GM19238 (cell line): ENCODE measurements around the gene RELN.

Source experiments
- DNase-seq: peaks from one replicate; pipeline ENCODE4 v3.0.0; 2011; ENCODE audit warnings: low spot score; ENCODE audit not compliant: insufficient read length

Gene RELN

DNA sequence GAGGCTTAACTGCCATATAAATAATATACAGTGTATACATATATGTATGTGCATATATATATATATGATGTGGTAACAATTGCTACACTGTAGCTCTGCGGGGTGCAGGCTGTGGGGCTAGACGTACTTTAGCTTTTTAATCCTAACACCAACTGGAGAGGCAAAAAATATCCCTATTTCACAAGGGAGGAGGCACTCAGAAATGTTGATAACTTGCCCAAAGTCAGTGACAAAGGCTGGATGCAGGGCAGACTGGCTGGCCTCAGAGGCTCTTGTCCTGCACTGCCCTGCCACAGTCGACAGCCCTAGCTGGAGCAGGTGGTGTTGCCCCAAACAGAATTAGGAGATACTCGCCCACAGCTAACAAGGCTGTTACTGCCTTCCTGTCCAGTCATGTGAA lies 1.5 kb upstream of the RELN start:
- no peak for DNase-seq

DNA sequence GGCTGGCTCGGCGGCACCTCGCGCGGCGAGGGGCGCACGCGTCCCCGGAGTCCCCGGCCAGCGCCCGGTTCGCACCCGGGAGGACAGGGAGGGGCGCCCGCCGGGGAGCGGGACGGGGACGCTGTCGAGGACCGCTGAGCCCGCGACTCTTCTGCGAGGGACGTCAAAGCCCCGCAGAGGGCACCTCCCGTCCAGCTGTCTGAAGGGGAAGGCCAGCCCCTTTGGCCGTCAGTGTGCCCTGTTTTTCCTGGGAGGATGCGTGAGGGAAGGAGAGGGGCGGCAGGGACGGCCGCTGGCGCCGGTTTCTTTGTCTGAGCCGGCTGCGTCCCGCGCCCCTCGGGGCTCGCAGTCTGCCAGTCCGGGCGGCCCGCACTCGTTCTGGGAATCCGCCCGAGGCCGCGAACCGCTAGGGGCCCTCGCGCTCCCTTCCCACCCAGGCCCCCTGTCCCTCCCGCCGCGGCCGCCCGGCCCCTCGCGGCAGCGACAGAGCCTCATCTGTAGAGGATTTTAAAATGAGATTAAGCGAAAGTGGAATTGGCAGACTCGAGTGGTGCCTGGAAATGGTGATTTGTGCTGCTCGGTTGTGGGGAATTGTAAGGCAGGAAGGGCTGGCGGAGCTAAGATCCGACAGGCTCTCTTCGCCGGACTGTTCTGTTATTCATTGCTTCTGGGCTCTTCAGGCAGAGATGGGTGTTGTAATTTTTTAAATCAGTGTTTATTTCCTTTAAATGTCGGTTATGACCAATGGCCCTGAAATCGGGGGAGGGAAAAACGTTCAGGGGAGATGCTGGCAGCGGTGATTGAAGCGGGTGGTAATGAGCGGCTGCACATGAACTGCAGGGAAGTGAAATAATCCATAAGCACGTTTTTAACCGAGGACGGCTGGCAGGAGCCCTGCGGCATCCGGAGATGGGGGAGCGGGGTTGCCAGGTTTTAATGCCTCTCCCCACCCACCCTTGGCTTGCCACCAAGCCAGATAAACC lies 618 bp upstream of the RELN start:
- no peak for DNase-seq

DNA sequence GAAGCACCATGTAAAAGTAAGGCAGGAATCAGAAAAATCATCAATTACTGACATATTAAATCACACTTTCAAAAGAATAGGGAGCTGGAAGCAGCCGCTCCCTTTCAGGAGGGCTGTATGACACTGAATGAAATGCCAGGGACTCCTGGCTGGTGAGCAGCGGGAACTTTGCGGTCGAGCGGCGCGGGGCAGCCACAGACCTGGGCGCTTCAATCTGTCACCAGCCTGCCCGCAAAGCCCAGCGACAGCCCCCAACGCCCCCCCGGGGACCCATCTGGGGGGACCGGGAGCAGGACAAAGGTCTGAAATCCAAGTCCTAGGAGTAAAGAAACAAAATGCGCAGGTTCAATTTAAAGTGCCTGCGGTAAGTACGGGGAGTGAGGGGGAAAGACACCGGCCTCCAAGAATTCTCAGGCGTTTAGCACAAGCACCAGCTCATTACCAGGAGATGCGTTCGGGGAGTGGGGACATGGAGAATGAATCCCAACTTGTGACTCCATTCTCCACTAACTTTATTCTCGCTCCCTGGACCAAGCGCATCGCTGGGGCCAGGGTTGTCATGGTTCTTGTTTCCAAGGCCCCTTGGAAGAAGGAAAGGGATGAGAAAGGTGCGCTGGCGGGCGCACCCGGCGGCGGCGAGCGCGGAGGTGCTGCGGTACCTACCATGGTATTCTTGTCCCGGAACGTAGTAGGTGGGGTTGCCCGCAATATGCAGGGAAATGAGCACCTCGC lies 824 bp downstream of the RELN start:
- no peak for DNase-seq

DNA sequence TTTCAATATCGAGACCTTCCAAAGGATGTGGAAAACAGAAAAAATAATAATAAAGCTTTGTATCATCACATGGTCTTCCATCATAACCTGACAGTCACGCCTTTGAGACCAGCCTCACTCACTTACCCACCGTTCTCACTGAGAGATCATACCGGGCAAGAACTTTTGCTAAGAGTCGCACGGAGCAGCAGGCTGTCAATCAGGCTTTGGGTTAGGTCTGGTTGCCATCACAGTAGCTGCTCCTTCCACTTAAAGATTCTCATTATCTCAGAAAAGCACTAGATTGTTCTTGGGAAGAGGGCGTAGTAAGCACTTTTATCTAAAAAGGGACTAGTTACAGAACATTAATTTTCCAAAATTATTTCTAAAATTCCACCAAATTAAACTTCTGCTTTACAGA lies 2.0 kb downstream of the RELN start:
- no peak for DNase-seq

DNA sequence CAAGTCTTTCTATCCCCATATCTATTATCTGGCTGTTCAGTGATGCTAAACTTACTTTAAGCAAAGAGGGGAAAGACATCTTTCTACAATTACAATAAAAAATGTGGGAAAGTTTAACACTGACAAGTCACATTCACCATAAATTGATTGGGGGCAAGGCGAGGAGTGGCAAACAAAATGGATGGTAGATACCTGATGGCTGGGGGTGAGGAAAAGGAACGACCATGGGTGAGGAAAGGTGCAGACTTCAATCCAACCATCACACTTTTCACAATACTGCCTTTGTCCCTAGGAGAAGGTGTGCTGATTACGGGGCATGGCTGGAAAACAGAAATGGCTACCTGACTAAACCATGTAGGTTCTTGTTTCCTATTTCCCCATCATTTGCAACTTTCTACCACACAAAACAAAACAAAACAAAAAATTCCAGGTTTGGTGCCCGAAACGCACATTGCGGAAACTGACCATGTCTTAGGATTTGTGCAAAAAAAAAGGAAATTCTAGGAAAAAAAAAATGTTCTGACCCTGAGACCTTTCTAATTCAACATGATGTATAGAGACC lies 3.8 kb downstream of the RELN start:
- DNase-seq = no peak

DNA sequence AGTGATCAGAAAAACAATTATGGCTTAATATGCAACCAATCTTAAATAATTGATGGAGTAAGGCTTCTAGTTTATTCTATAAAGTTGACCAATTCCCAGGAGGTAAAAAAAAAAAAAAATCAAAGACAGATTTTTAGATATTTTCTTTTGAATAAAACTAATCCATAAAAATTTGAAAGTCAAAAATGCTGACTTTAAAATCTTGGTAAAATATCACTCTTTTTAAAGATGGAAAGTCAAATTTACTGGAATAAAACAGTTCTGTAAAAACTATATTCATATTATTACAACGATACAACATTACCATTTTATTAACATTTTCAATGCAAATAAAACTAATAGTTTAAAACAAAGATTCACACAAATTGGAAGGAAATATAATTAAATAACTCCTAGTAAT lies 5.4 kb downstream of the RELN start:
- DNase-seq = no peak

DNA sequence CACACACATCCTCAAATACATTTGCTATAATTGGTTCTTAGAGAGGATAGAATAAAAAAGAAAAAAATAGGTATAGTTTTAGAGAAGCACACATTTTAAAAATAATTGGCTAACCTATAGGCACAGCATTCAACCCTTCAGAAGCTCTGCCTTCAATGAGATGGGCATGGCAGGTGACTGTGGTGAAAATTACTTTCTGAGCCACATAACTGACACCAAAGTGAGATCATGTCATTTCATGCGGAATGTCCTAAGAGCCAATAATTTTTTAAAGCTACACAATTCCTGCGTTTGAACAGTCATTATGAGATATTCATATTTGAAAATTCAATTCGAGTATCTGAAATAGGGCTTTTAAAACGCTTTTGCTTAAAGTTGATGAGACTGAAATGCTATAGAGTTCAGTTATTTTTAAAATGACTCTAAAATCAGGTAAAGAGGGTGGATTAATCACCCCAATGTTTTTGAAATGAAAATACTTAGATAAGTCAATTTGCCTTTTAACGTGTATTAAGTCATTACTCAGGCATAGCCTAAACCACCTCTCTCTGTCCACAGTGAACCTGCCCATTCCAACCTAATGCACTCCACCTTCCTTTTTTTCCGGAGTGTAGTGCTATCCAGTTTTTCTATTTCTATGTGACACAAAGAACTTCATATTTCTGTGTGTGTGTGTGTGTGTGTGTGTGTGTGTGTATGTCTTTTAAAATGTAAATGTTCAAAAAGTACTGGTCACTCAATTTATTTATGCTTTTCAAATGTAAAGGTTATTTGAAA lies 6.1 kb downstream of the RELN start:
- no peak for DNase-seq

DNA sequence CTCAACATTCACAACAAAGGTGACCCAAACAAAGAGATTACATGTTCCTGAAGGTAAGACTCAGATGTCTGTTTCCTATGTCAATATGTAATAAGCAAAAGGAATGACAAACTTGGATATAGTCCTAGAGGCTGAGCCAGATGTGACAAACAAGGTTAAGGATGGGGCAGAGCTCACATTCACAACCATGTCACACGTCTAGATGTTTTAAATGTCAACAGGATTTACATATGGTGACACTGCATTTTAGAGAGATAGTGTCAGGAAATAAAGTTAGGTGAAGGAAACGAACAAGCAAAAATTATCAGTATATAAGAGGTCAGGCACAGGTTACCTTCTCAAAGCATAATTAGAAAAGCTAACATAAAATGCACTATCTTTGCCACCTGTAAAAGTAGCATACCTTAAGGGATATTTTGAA lies 8.4 kb downstream of the RELN start:
- DNase-seq = no peak

DNA sequence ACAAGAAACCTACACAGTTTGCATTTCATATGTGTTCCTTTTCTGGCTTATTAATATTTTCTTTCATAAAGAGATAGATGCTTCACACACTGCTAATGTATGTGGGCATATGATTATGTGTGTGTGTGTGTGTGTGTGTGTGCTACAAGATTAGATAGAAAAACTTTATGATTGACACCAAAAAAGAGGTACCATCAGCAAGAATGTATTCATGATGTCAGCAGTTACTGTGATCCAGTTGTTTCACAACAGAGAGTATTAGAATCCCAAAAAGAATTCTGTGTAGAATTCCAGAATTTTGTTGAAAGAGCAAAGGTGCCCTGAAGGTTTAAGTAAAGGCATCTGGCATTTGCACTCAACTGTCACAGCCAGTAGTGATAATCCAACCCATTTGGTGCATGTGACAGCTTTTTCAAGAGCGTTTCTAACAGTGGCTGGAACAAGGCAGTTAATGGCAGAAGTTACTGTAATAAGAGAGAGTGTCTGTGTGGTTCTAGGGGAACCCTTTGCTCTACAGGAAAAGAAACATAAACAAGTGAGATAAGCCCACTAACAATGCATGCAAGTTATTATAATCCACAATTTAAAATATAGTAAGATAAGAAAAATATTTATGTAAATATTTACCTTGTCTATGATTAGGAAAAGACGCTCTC lies 16.6 kb downstream of the RELN start:
- no peak for DNase-seq

DNA sequence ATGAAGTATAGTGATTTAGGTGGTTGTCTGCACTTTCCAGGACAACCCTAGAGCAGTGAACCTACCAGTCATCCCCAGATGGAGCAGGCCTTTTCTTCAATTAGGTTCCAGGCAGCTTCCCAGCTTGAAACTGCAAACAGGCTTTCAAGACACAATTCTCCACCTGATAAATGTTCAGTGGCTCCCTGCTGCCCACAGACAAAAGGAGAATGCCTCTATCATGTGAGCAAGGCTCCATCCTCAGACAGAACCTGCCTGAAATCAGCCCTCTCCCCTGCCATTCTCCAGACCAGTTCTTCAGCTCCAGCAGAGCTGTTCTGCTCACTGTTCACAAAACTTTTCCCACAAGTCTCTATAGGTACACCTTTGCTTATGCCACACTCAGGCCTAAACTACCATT lies 22.1 kb downstream of the RELN start:
- DNase-seq = no peak

DNA sequence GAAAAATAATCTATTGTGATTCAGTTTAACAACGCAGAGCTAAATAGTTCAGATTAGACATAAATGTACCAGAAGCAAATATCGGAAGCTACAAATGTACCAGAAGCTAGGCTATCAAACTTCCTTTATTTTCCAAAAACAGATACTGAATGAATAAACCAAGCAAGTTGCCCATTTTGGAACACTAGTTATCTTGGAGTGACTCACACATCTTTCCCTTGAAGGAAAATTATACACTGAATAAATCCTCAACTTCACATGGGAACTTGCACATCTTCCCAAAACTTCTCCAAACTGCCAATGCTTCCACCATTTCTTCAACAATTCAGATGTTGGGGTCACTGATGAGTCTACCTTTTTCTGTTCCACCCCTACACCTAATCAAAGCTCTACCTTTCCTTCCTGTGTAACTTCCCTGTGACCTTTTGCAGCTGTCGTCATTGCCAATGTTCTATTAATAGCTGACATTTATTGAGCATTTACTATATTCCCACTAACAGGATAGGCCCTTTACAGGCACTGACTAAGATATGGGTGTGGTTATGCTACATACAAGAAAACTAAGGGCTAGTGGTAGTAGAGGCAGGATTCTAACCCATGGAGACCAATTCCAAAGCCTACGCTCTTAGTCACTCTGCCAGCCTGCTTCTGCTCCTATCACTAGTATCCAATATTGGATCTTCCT lies 22.7 kb downstream of the RELN start:
- DNase-seq = no peak

DNA sequence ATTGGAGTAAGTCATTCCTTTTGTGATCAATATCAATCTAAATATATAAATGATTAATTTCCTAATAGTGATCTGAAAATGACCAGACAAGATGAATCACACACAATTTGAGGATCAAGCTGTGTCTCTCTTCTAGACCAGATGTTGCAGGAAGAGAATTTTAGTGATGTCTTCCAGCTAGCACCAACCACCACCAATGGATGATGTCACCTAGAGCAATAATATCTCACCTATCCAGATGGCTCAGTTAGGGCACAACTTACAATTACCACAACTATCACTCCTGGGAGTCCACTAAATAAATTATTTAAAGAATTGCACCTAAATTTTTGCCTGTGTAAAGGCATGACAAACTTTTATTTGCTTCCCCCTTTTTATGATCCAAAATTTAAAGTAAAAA lies 25.2 kb downstream of the RELN start:
- DNase-seq = no peak

DNA sequence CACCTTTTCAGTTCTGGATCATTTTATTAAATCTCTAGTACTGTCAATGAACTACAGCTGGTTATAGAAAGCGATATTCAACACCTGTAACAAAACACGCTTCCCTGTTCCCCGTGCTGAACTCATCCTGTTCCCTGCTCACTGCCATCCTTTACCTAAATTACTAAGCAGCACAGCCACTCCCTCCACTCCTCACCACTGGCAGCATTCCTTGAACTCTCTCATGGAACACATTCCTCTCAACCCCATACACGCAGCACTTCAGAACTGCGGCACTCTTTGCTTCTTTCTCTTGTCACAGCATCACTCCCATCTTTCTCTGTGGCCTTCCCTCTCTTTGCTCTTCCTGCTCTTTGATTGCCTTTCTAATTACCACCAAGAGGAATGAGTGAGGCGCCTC lies 27.4 kb downstream of the RELN start:
- no peak for DNase-seq

DNA sequence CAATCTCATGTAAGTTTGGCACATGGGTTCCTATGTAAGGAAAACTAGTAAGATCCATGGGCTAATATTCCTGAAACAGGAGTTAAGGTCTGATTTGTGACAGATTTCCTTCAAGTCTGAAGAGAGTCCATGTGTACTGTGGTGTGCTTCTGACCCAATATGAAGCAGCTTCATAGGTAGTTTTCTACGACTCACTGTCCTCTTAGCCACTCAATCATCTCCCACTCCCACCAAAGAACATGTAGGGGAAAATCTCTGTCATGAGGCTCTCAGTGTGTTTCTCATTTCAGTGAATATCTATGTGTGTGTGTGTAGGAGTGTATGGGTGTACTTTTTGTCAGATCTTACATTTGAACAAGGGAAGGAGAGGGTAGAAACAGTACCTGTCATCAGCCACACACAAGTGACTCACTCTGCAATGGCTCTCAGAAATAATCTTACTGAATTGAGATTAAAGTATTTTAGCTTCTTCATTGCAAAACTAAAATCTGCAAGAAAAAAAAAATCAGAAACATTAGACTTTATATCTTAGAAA lies 31.1 kb downstream of the RELN start:
- DNase-seq = no peak

DNA sequence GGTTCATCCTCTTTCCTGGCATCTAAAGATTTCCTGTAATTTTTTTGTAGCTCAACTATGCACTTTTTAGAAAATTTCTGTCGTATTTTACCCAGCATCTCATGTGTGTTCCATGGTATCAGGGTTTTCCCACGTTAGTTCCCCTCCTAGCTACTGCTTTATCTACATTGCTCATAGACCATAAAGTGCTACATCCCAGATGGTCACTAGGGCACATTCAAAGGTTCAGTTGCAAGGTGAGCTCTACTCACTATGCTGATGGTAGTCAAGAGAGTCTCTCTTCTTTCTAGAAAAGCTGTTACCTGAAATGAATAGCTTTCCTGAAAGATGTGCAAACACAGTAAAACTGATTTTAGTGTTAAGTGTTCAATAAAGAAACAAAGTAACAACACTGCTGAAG lies 33.5 kb downstream of the RELN start:
- DNase-seq = no peak

DNA sequence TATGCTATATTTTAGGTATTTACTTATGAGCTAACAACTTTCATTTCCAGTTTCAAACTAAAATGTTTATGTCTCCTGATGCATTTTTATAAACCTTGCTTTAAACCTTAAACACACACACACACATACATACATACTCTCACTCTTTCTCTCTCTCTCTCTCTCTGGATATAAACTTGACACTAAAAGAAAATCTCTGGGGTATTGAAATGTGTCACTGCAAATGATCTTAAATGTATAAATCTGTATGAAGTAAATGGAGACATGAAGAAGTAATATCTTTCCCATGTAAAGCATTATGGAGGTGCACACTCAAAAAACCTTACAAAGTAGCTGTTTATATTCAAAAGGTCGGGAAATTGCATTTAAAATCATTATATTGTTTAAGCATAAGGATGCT lies 37.0 kb downstream of the RELN start:
- no peak for DNase-seq

DNA sequence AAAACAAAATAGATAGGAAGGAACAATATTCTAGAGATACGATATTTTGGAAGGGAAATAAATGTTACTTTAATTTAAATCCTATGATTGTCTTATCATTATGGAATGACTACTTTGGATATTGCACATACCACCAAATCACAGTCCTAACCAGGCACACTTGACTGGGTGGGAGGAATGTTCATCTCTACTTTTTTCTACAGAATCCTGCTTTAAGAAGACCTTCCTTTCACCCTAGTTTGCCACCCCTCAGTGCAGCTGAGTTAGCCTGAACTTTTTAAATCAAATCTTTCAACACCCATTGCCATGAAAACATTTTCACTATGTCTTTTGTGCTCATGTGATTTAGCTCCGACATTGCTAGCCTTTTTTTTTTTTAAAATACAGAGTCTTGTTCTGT lies 38.1 kb downstream of the RELN start:
- no peak for DNase-seq

DNA sequence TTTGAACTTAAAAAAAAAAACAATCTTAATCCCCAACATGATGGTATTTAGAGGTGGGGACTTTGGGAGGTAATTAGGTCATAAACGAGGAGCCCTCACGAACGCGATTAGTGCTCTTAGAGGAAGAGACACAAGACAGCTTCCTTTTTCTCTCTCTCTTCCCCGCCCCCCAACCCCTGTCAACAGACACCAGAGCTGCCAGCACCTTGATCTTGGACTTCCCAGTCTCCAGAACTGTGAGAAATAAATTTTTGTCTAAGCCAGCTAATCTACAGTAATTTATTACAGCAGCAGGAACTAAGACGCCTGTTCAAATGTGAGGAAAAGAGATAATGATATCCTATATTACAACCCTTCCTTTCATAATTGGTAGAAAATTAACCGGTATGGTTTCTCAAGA lies 40.1 kb downstream of the RELN start:
- DNase-seq = no peak

DNA sequence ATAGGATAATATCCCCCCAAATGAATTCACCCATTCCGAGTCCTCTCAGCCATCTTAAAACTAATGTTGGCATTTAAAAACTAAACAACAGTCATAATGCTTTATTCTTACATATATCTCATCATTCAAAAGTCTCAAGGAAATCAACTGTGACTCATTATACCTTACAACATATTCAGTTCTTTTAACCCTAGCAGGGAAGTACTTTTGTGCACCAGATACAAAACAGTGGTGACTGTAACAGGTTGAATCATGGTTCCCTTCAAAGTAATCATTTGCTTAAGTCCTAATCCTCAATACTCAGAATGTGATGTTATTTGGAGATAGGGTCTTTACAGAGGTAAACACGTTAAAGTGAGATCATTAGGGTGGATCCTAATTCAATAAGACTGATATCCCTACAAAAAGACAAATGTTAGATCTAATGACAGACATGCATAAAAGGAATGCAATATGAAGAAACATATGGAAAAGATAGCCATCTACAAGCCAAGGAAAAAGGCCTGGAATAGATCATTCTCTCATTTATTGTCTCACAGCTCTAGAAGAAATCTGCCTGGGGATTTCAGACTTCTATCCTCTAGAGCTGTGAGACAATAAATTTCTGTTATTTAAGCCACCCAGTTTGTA lies 42.3 kb downstream of the RELN start:
- no peak for DNase-seq
